Skeletal muscle tissue (tissue), 4 donors: ENCODE data around the gene MT4. TPM values are rescaled to one million over a fixed set of nuclear protein-coding genes. Genes with fewer than 3 reads are reported as not detected.

Experiments
- H3K27ac ChIP-seq: one replicate; pipeline ENCODE4 v1.7.0; 2013; ENCODE audit warnings: mild to moderate bottlenecking, low read depth, low read length, inconsistent platforms
- H3K27me3 ChIP-seq, 3 donors: one replicate each; pipeline ENCODE4 v1.7.0; 2013; ENCODE audit warnings: low read length in 3 of 3; ENCODE audit not compliant: control insufficient read depth in 3 of 3, insufficient read depth in 3 of 3
- H3K36me3 ChIP-seq, 3 donors: one replicate each; pipeline ENCODE4 v1.7.0; 2013; ENCODE audit warnings: low read length in 3 of 3; ENCODE audit not compliant: control insufficient read depth in 3 of 3, insufficient read depth in 3 of 3
- H3K4me1 ChIP-seq, 3 donors: one replicate each; pipeline ENCODE4 v1.7.0; 2013; ENCODE audit warnings: low read length in 3 of 3, mild to moderate bottlenecking in 3 of 3; ENCODE audit not compliant: control insufficient read depth in 3 of 3, insufficient read depth in 3 of 3
- H3K4me3 ChIP-seq, 3 donors: one replicate each; pipeline ENCODE4 v1.7.0; 2013; ENCODE audit warnings: low read length in 3 of 3
- H3K9ac ChIP-seq, 3 donors: one replicate each; pipeline ENCODE4 v1.7.0; 2013; ENCODE audit warnings: low read length in 3 of 3, mild to moderate bottlenecking in 3 of 3, moderate library complexity in 2 of 3, low read depth in 1 of 3
- H3K9me3 ChIP-seq, 3 donors: one replicate each; pipeline ENCODE4 v1.7.0; 2013; ENCODE audit warnings: low read length in 3 of 3; ENCODE audit not compliant: control insufficient read depth in 3 of 3
- total RNA-seq: library from RNA; depleted of rRNA; stranded (reverse); fragments of >200 nt; gene quantifications from one replicate; pipeline ENCODE4 v1.2.3, GENCODE V29; 2014
- donor health status: Osteomylitis.

MT4 gene
- total RNA-seq, 1 donor from 2014 or later = not detected

DNA sequence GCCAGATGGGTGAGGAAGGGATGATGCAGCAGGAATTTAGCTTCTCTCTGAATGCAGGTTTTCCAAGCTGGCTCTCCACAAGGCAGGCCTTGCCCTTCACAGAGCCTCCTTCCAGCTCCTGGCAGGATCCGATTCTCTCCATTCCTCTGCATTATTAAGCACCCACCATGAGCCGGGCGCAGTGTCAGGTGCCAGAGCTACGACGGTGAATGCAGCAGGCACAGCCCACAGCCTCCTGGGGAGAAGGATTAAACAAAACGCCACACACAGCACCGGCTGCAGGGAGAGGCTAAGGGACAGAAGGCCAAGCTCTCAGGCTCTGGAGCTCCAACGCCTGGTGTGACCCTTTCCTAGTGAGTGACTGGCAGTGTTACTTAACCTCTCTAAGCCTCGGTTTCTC lies 36.5 kb downstream of the MT4 start:
- H3K9ac ChIP-seq = no peak overlapping the region
- H3K27me3 ChIP-seq = no peaks in the 10 kb centered on the region
- H3K27ac ChIP-seq = no peak overlapping the region
- peaks cover 13 to 27% (median 26%) of the 10 kb centered on the region in 3 donors for H3K4me1 ChIP-seq
- no peaks in the 10 kb centered on the region for H3K36me3 ChIP-seq
- no peak overlapping the region for H3K4me3 ChIP-seq
- H3K9me3 ChIP-seq = no peaks in the 10 kb centered on the region

DNA sequence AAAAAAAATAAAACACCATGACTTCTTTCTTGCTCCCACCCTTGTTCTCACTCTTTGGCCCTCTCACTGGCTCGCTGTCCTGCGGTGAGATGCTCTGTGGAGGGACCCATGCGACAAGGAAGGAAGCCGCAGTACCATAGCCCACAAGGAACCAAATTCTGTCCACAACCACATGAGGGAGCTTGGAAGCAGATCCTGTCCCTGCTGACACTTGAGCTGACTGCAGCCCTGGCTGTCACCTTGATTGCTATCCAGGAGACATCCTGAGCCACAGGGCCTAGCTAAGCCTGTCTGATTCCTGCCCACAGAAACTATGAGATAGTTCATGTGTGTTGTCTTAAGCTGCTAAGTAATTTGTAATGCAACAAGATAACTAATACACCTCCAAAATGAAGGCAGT lies 38.7 kb downstream of the MT4 start:
- H3K9me3 ChIP-seq = no peaks in the 10 kb centered on the region
- peak overlapping the region; percentile 39 for H3K27ac ChIP-seq
- no peak overlapping the region for H3K4me3 ChIP-seq
- peak overlapping the region; percentile 23 to 67 (median 43) for H3K9ac ChIP-seq
- no peaks in the 10 kb centered on the region for H3K27me3 ChIP-seq
- peaks cover 33 to 50% (median 46%) of the 10 kb centered on the region in 3 donors for H3K4me1 ChIP-seq
- H3K36me3 ChIP-seq = no peaks in the 10 kb centered on the region

DNA sequence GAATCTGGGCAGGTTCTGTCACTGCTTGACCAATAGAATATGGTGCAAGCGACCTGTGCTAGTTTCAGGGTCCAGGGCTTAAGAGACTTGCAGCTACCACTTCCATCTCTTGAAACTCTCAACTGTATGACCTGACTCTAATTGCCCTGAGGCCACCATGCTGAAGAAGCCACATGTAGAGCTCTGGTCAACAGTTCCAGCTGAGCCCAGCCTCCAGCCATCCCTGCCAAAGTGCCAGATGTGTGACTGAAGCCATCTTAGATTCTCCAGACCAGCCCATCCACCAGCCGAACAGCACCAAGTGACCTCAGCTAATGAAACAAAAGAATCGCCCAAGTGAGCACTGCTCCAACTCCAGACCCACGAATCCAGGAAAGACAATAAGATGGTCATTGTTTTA lies 40.1 kb downstream of the MT4 start:
- Histone ChIP-seq H3K4me1 (peaks cover 47 to 62% (median 59%) of the 10 kb centered on the region in 3 donors), H3K36me3 (no peaks in the 10 kb centered on the region), H3K27me3 (no peaks in the 10 kb centered on the region), H3K9ac (no peak overlapping the region), H3K4me3 (no peak overlapping the region), H3K9me3 (no peaks in the 10 kb centered on the region), H3K27ac (no peak overlapping the region)

DNA sequence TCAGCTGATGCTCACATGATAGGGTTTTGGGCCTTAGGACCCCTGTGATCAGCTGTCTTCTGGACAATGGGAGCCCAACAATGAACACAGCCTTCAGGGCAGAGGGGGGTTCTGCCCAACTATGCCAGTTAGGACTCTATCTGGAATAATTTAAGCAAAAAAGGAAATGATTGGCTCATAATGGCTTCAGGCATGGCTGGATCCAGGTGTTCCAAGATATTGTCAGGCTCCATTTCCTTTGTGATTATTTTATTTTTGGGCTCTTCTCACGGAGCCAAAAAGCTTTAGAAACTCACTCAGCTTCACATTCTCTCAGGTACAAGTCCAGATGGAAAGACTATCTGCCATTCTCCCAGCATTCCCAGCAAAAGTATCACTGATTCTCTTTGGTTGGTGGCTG lies 40.6 kb downstream of the MT4 start:
- peak overlapping the region; percentile 13 to 93 (median 70) for H3K9ac ChIP-seq
- H3K4me1 ChIP-seq = peaks cover 52 to 67% (median 64%) of the 10 kb centered on the region in 3 donors
- H3K27me3 ChIP-seq = no peaks in the 10 kb centered on the region

DNA sequence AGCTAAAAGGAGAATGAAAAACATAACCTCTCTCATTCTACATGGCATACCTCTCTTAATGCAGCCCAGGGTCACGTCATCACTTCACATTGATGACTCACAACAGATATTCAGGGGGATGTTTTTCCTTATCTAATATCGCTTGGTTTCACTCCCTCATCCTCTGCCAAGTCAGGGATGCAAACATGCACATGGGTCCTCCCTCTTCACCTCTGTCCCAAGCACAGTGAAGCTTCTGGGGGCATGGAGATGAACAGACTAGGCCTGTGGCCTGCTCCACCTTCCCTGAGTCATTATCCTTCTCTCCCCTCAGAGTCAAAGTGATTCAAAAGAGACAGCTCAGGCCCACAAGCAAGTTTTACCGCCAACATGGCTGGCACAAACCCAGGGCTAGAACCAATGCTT lies 41.2 kb downstream of the MT4 start:
- Histone ChIP-seq H3K27ac (peak overlapping the region; percentile 98), H3K4me3 (peak overlapping the region in 2 of 3 donors; percentile 19 to 22), H3K4me1 (peaks cover 58 to 73% (median 70%) of the 10 kb centered on the region in 3 donors), H3K36me3 (no peaks in the 10 kb centered on the region), H3K9ac (peak overlapping the region; percentile 70 to 93 (median 81)), H3K27me3 (no peaks in the 10 kb centered on the region), H3K9me3 (no peaks in the 10 kb centered on the region)

More for the DNA sequence above, 40.6 kb downstream of the MT4 start:
- Histone ChIP-seq H3K36me3 (no peaks in the 10 kb centered on the region), H3K9me3 (no peaks in the 10 kb centered on the region), H3K4me3 (no peak overlapping the region), H3K27ac (peak overlapping the region; percentile 98)

DNA sequence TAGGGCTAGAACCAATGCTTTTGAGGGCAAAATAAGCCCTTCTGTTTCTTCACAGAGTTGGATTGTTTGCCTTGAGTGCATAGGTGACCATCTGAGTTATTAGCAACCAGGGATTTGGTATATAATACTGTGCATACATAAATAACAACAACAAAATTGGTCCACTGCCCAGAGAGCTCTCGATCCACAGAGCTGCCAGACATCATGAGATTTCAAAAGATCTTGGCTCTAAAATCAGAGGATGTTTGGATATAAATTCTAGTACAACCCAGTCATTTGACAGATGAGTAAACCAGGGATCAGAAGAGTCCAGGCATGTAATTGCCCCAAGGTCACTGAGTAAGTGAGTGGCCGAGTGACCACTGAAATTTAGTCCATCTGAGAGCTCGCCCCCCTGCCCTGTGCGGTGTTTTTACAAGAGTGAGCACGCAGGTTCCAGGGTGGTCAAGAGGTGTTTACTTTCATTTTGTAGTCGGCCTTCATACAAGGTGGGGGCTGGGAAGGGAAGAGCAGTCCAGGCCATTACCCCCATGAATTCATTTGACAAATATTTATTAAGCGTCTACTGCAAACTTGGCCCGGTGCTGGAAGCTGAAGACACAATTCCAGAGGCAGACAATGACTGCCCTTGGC lies 41.7 kb downstream of the MT4 start:
- H3K4me3 ChIP-seq = peak overlapping the region; percentile 48 to 81 (median 63)
- H3K27me3 ChIP-seq = no peaks in the 10 kb centered on the region
- H3K27ac ChIP-seq = peak overlapping the region; percentile 98
- H3K9me3 ChIP-seq = no peaks in the 10 kb centered on the region
- H3K9ac ChIP-seq = peak overlapping the region; percentile 70 to 93 (median 81)
- no peaks in the 10 kb centered on the region for H3K36me3 ChIP-seq
- H3K4me1 ChIP-seq = peaks cover 63 to 78% (median 75%) of the 10 kb centered on the region in 3 donors

DNA sequence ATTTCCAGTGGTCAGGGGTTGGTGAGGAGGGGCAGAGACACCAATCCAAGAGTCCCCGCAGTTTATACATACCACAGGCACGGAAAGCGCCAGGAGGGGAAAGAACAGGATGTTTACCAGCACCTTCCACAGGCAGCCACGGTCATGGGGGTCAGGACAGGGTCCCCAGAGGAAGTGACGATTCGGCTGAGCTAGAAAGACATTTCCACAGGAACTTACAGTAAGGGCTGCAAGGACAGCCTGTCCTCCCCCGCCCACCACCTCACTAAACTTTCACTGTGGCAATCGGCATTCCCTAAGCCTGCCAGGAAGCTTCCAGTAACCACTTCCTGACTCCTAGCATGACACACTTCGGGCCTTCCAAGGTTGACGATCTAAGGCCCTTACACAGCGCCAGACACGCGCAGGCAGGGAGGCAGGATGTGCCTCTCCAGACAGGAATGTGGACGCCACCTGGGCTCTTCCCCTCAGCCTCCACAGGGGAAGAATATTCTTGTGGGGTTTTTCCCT lies 42.3 kb downstream of the MT4 start:
- no peaks in the 10 kb centered on the region for H3K27me3 ChIP-seq
- peak overlapping the region; percentile 70 to 93 (median 81) for H3K9ac ChIP-seq
- peak overlapping the region; percentile 98 for H3K27ac ChIP-seq
- H3K36me3 ChIP-seq = no peaks in the 10 kb centered on the region
- peaks cover 68 to 81% (median 79%) of the 10 kb centered on the region in 3 donors for H3K4me1 ChIP-seq
- H3K9me3 ChIP-seq = no peaks in the 10 kb centered on the region
- peak overlapping the region; percentile 63 to 81 (median 65) for H3K4me3 ChIP-seq

DNA sequence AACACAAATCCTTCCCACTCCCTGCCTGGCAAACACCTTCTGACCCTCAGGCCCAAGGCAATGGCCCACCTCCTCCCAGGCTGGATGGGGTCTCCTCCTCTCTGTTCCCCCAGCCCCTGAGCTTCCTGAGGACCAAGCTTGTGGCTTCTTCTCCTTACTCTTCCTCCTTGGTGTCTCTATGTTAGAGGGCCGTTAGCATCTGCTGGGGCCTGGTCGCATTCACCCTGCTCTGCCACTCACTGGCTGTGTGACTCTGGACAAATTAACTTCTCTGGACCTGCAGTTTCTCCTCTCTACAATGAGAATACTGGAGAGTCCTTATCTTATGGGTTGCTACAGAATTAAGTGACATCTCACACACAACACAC lies 42.8 kb downstream of the MT4 start:
- Histone ChIP-seq H3K4me1 (peaks cover 69 to 81% (median 81%) of the 10 kb centered on the region in 3 donors), H3K9ac (peak overlapping the region; percentile 70 to 93 (median 81))

DNA sequence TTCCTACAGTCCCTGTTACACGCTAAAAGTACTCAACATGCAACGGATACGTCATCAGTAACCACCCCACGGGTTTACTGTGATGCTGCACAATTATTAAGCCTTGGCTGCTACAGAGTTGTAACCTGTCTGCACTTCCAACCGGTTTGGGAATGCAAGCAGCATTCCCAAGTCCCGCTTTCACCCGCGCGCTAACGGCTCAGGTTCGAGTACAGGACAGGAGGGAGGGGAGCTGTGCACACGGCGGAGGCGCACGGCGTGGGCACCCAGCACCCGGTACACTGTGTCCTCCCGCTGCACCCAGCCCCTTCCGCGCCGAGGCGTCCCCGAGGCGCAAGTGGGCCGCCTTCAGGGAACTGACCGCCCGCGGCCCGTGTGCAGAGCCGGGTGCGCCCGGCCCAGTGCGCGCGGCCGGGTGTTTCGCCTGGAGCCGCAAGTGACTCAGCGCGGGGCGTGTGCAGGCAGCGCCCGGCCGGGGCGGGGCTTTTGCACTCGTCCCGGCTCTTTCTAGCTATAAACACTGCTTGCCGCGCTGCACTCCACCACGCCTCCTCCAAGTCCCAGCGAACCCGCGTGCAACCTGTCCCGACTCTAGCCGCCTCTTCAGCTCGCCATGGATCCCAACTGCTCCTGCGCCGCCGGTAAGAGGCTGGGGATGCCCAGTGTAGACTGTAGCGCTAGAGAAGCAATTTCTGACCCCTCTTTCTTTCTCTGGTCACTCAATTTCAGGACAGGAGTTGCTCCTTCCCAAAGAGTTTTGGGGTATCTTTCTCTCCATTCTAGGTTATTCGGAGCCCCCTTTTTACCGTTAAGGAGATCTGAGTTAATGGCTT lies 43.4 kb downstream of the MT4 start, which contains the start of gene MT2A:
Gene MT2A, plus strand, starts transcription at position 542 of the 833 bp plus-strand sequence. Its CDS starts 72 bp downstream, at position 614.
- Histone ChIP-seq H3K4me1 (peaks cover 69 to 81% (median 81%) of the 10 kb centered on the region in 3 donors), H3K4me3 (peak within 1 kb of the TSS; percentile 75 to 89 (median 89)), H3K36me3 (no peaks in the 10 kb centered on the region), H3K9ac (peak within 1 kb of the TSS; percentile 76 to 93 (median 81)), H3K27me3 (no peaks in the 10 kb centered on the region), H3K27ac (peak within 1 kb of the TSS; percentile 98), H3K9me3 (no peaks in the 10 kb centered on the region)

More for the DNA sequence above, 42.8 kb downstream of the MT4 start:
- H3K9me3 ChIP-seq = no peaks in the 10 kb centered on the region
- H3K27ac ChIP-seq = peak overlapping the region; percentile 98
- H3K36me3 ChIP-seq = no peaks in the 10 kb centered on the region
- no peaks in the 10 kb centered on the region for H3K27me3 ChIP-seq
- peak overlapping the region; percentile 63 to 81 (median 65) for H3K4me3 ChIP-seq
